Measurements from ENCODE around the gene RNASEL. TPM values are rescaled to one million over a fixed set of nuclear protein-coding genes. Genes with fewer than 3 reads are reported as not detected.
"Not testable (repeated sequence)": the region's sequence is repeated elsewhere in the genome, so short reads cannot be mapped to it uniquely, and the experiment has no call there.

RNASEL gene
- total RNA-seq, 3 donors from 2014 or later = 14.3 to 23.9 (median 16.3) TPM

DNA sequence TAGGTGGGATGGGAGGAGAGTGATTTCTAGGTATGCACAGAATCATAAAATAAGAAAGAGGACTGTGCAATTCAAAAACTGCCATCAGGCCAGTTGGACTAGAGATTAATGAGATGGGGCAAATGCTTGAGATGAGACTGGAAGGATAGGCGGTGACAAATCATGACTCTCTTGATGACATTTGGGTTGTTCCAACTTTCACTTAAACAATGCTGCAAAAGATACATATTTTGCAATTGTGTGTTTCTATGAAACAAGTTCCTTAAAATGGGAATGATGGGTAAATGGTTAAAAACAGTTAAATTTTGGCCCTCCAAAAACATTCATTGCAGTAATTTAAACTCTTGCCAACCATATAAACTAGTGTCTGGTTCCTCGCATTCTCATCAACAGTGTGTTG lies 55.2 kb downstream of the RNASEL start:
- H3K4me3 ChIP-seq = no peak overlapping the region
- no peaks in the 10 kb centered on the region for H3K4me1 ChIP-seq (ENCODE audit: low read depth)
- TF ChIP-seq, protein P1, sequence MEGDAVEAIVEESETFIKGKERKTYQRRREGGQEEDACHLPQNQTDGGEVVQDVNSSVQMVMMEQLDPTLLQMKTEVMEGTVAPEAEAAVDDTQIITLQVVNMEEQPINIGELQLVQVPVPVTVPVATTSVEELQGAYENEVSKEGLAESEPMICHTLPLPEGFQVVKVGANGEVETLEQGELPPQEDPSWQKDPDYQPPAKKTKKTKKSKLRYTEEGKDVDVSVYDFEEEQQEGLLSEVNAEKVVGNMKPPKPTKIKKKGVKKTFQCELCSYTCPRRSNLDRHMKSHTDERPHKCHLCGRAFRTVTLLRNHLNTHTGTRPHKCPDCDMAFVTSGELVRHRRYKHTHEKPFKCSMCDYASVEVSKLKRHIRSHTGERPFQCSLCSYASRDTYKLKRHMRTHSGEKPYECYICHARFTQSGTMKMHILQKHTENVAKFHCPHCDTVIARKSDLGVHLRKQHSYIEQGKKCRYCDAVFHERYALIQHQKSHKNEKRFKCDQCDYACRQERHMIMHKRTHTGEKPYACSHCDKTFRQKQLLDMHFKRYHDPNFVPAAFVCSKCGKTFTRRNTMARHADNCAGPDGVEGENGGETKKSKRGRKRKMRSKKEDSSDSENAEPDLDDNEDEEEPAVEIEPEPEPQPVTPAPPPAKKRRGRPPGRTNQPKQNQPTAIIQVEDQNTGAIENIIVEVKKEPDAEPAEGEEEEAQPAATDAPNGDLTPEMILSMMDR (IDR thresholded peaks at IDR 0.05) = no peak
- intact Hi-C loops (cut with DNase I, micrococcal nuclease) = no loop called here
- H3K36me3 ChIP-seq (ENCODE audit: low read depth) = no peaks in the 10 kb centered on the region
- H3K9me3 ChIP-seq = no peaks in the 10 kb centered on the region
- DNase-seq (no peak), ATAC-seq (no peak)

- H3K4me3 ChIP-seq; H3K36me3 ChIP-seq (ENCODE audit: low read depth); H3K4me1 ChIP-seq (ENCODE audit: low read depth); intact Hi-C loops (cut with DNase I, micrococcal nuclease): not testable (repeated sequence)
- DNase-seq (peak in 1 of 3 donors; percentile 41), ATAC-seq (peak; percentile 79)
- peaks cover 19% of the 10 kb centered on the region for H3K9me3 ChIP-seq
Observed at GRCh38 chr1:182528206-182528605, 60.9 kb downstream of the RNASEL start.

- no peak for DNase-seq
- peaks cover 19% of the 10 kb centered on the region for H3K9me3 ChIP-seq
- H3K36me3 ChIP-seq (ENCODE audit: low read depth) = no peaks in the 10 kb centered on the region
- no peak overlapping the region for H3K4me3 ChIP-seq
- intact Hi-C loops (cut with DNase I, micrococcal nuclease) = no loop called here
- no peak for ATAC-seq
- TF ChIP-seq, protein P1 (IDR thresholded peaks at IDR 0.05) = no peak
- no peaks in the 10 kb centered on the region for H3K4me1 ChIP-seq (ENCODE audit: low read depth)
Observed at GRCh38 chr1:182527680-182528079, 61.4 kb downstream of the RNASEL start.

- DNase-seq (no peak), ATAC-seq (no peak)
- H3K36me3 ChIP-seq (ENCODE audit: low read depth) = no peaks in the 10 kb centered on the region
- intact Hi-C loops (cut with DNase I, micrococcal nuclease) = no loop called here
- H3K4me1 ChIP-seq (ENCODE audit: low read depth) = no peaks in the 10 kb centered on the region
- TF ChIP-seq, protein P1 (IDR thresholded peaks at IDR 0.05) = no peak
- H3K9me3 ChIP-seq = peaks cover 19% of the 10 kb centered on the region
- no peak overlapping the region for H3K4me3 ChIP-seq
Observed at GRCh38 chr1:182525342-182525741, 63.7 kb downstream of the RNASEL start.

Other genes starting within 250 kb of the RNASEL start
- 100 to 1,000 TPM; 364 to 851 (median 517) TPM for gene GLUL, start 197.5 kb downstream of the RNASEL start, total RNA-seq
- gene TEDDM1, start 188.6 kb downstream of the RNASEL start, total RNA-seq = not detected
- gene RGSL1, start 139.1 kb downstream of the RNASEL start, total RNA-seq = not detected
- gene RGS16, start 15.1 kb upstream of the RNASEL start, total RNA-seq = 1 to 10 TPM in 2 of 3 donors, under 1 TPM in 1; 0.61 to 2.3 (median 1.3) TPM
- not detected for gene RGS8, start 95.3 kb upstream of the RNASEL start, total RNA-seq
- gene NPL, start 200.5 kb upstream of the RNASEL start, total RNA-seq = 10 to 100 TPM in 2 of 3 donors, 1 to 10 TPM in 1; 8.1 to 12.5 (median 12.1) TPM